ENCODE measurements around the gene OR10T2.
"Not testable (repeated sequence)": the region's sequence is repeated elsewhere in the genome, so short reads cannot be mapped to it uniquely, and the experiment has no call there.

Gene OR10T2

DNA sequence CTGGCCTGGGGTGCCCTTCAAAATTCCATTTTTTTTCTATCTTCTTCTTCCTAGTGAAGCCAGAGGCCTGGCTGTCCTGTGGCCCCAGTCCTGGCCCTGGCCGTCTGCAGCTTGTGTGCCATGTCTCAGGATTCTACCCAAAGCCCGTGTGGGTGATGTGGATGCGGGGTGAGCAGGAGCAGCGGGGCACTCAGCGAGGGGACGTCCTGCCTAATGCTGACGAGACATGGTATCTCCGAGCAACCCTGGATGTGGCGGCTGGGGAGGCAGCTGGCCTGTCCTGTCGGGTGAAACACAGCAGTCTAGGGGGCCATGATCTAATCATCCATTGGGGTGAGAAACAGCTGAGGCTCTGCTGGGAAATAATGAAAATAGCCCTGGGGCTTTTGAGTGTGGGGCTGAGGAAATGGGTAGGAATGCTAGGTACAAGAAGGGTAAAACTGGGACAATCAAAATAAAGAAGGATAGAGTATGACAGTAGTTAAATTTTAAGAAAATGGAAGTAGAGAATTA is 43.4 kb downstream of the OR10T2 start:
- no peak for DNase-seq

- no peak for DNase-seq
These were observed 45.0 kb downstream of the OR10T2 start for GRCh38 chr1:158354255-158354654.

- no peak for DNase-seq
These were observed 45.8 kb downstream of the OR10T2 start, which contains the start of gene CD1E for GRCh38 chr1:158353303-158354075. CD1E (plus strand) TSS chr1:158353894; CDS start chr1:158353989, 95 bp downstream.

DNA sequence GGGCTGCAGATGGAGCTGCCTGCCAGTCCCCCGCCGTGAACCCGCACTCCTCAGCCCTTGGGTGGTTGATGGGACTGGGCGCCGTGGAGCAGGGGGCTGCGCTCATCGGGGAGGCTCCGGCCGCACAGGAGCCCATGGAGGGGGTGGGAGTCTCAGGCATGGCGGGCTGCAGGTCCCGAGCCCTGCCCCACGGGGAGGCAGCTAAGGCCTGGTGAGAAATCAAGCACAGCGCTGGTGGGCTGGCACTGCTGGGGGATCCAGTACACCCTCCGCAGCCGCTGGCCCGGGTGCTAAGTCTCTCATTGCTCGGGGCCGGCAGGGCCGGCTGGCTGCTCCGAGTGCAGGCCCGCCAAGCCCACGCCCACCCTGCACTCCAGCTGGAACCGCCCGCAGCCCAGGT is 50.3 kb downstream of the OR10T2 start:
- DNase-seq = not testable (repeated sequence)
